Activated CD8-positive, alpha-beta memory T cell treated with anti-CD3 and anti-CD28 coated beads, Interleukin-2, amount 10 ng/mL, durations not matched to agents 7 days and 5 days (primary cell): Measurements from ENCODE around the gene SLC7A6OS. TPM values are rescaled to one million over a fixed set of nuclear protein-coding genes. Genes with fewer than 3 reads are reported as not detected.

Experiments
- ATAC-seq: fragments of 150-1000 bp; cut with Tn5 transposase; one replicate; pipeline ENCODE4 v1.10.0; 2021; ENCODE audit warnings: moderate library complexity
- CTCF ChIA-PET: fragments of 350-600 bp; sonication (Branson Sonifier 250); formaldehyde crosslinking; loops from one replicate; lab custom pipeline; 2021; ENCODE audit warnings: antibody characterized with exemption; lab: Charles Lee
- DNase-seq: peaks from one replicate; pipeline ENCODE4 v3.0.0-alpha.2; 2020
- H3K27ac Mint-ChIP-seq: one replicate; pipeline ENCODE4 v1.8.0; 2021; ENCODE audit warnings: mild to moderate bottlenecking, mixed read lengths
- H3K27me3 Mint-ChIP-seq: one replicate; pipeline ENCODE4 v1.8.0; 2021; ENCODE audit warnings: mixed read lengths
- H3K36me3 Mint-ChIP-seq: one replicate; pipeline ENCODE4 v1.8.0; 2021; ENCODE audit warnings: mild to moderate bottlenecking, mixed read lengths
- H3K4me1 Mint-ChIP-seq: one replicate; pipeline ENCODE4 v1.8.0; 2021; ENCODE audit warnings: mixed read lengths
- H3K4me3 Mint-ChIP-seq: one replicate; pipeline ENCODE4 v1.8.0; 2021; ENCODE audit warnings: mild to moderate bottlenecking, moderate library complexity, mixed read lengths
- H3K9me3 Mint-ChIP-seq: one replicate; pipeline ENCODE4 v1.8.0; 2022; ENCODE audit warnings: low read depth, mixed read lengths
- total RNA-seq, 2 experiments: library from RNA; stranded (reverse); gene quantifications; one replicate each; pipeline ENCODE4 v1.2.3, GENCODE V29; 2021

SLC7A6OS gene
- total RNA-seq = 10 to 100 TPM; 29.8 to 30.8 TPM

- no peaks in the 10 kb centered on the region for H3K9me3 Mint-ChIP-seq
- ATAC-seq = peak; percentile 99
- peak; percentile 96 for DNase-seq
- H3K27ac Mint-ChIP-seq = peak within 1 kb of the TSS; percentile 85
- H3K4me1 Mint-ChIP-seq = peaks cover 52% of the 10 kb centered on the region
- no peaks in the 10 kb centered on the region for H3K27me3 Mint-ChIP-seq
- CTCF ChIA-PET = interaction anchor here (0.7 to 2.7 kb wide), 22 partner anchors 8 to 749 kb away, joined by 3 to 71 read pairs (median 4); partner anchors contain the start of genes CTCF, PLA2G15 and SLC7A6
- peaks cover 30% of the 10 kb centered on the region for H3K36me3 Mint-ChIP-seq
- peak within 1 kb of the TSS; percentile 85 for H3K4me3 Mint-ChIP-seq
These were observed at the start of gene SLC7A6OS, which contains the start of gene PRMT7 for GRCh38 chr16:68310774-68311511. Gene SLC7A6OS, minus strand, starts transcription at chr16:68310946. Its CDS starts 20 bp downstream, at chr16:68310926. Gene PRMT7, plus strand, starts transcription at chr16:68311019. Its CDS starts 4,961 bp downstream, at chr16:68315980.

GRCh38 chr16:68359398-68360191, 48.8 kb upstream of the SLC7A6OS start:
- CTCF ChIA-PET = interaction anchor here (0.8 to 2.3 kb wide), 3 partner anchors 10 to 98 kb away, joined by 3 to 15 read pairs (median 4); no protein-coding TSS in a partner anchor
- H3K36me3 Mint-ChIP-seq = peaks cover 31% of the 10 kb centered on the region
- no peak overlapping the region for H3K27ac Mint-ChIP-seq
- H3K4me1 Mint-ChIP-seq = peaks cover 37% of the 10 kb centered on the region
- no peak overlapping the region for H3K4me3 Mint-ChIP-seq
- DNase-seq = no peak
- H3K27me3 Mint-ChIP-seq = peaks cover 3% of the 10 kb centered on the region
- no peaks in the 10 kb centered on the region for H3K9me3 Mint-ChIP-seq
- ATAC-seq = no peak

GRCh38 chr16:68358951-68359350, 48.2 kb upstream of the SLC7A6OS start:
- CTCF ChIA-PET = interaction anchor here (2.3 kb wide), 1 partner anchor 10 kb away, joined by 15 read pairs; no protein-coding TSS in a partner anchor
- no peak for DNase-seq
- Mint-ChIP-seq H3K36me3 (peaks cover 37% of the 10 kb centered on the region), H3K4me1 (peaks cover 37% of the 10 kb centered on the region), H3K4me3 (no peak overlapping the region), H3K27ac (no peak overlapping the region), H3K27me3 (no peaks in the 10 kb centered on the region), H3K9me3 (no peaks in the 10 kb centered on the region)
- ATAC-seq = no peak

GRCh38 chr16:68357923-68358322, 47.2 kb upstream of the SLC7A6OS start:
- H3K4me3 Mint-ChIP-seq = no peak overlapping the region

GRCh38 chr16:68357521-68357922, 46.8 kb upstream of the SLC7A6OS start:
- no peak for DNase-seq
- no peaks in the 10 kb centered on the region for H3K27me3 Mint-ChIP-seq
- peaks cover 37% of the 10 kb centered on the region for H3K4me1 Mint-ChIP-seq
- ATAC-seq = no peak
- no peak overlapping the region for H3K4me3 Mint-ChIP-seq
- peaks cover 46% of the 10 kb centered on the region for H3K36me3 Mint-ChIP-seq
- no peak overlapping the region for H3K27ac Mint-ChIP-seq
- CTCF ChIA-PET = interaction anchor here (0.8 to 3.8 kb wide), 6 partner anchors 11 to 164 kb away, joined by 3 to 48 read pairs (median 9); partner anchors contain the start of gene SLC7A6
- no peaks in the 10 kb centered on the region for H3K9me3 Mint-ChIP-seq

More at GRCh38 chr16:68357923-68358322, 47.2 kb upstream of the SLC7A6OS start:
- DNase-seq (no peak), ATAC-seq (no peak)
- Mint-ChIP-seq H3K4me1 (peaks cover 37% of the 10 kb centered on the region), H3K36me3 (peaks cover 44% of the 10 kb centered on the region), H3K27me3 (no peaks in the 10 kb centered on the region), H3K27ac (no peak overlapping the region), H3K9me3 (no peaks in the 10 kb centered on the region)
- CTCF ChIA-PET = interaction anchor here (0.8 to 3.8 kb wide), 6 partner anchors 11 to 163 kb away, joined by 3 to 48 read pairs (median 9); partner anchors contain the start of gene SLC7A6

- CTCF ChIA-PET = interaction anchor here (0.7 to 3.8 kb wide), 11 partner anchors 12 to 164 kb away, joined by 3 to 48 read pairs (median 8); partner anchors contain the start of genes PRMT7, SLC7A6 and SLC7A6OS
- DNase-seq (no peak), ATAC-seq (no peak)
- H3K9me3 Mint-ChIP-seq = no peaks in the 10 kb centered on the region
- peaks cover 37% of the 10 kb centered on the region for H3K4me1 Mint-ChIP-seq
- peak overlapping the region; percentile 69 for H3K27ac Mint-ChIP-seq
- H3K4me3 Mint-ChIP-seq = peak overlapping the region; percentile 32
- no peaks in the 10 kb centered on the region for H3K27me3 Mint-ChIP-seq
- peaks cover 51% of the 10 kb centered on the region for H3K36me3 Mint-ChIP-seq
These were observed 46.2 kb upstream of the SLC7A6OS start for GRCh38 chr16:68356919-68357286.

- Mint-ChIP-seq H3K4me3 (peak overlapping the region; percentile 32), H3K27ac (peak overlapping the region; percentile 69), H3K36me3 (peaks cover 55% of the 10 kb centered on the region), H3K4me1 (peaks cover 37% of the 10 kb centered on the region), H3K9me3 (no peaks in the 10 kb centered on the region), H3K27me3 (no peaks in the 10 kb centered on the region)
- peak; percentile 84 for ATAC-seq
- CTCF ChIA-PET = interaction anchor here (0.7 to 3.8 kb wide), 21 partner anchors 8 to 165 kb away, joined by 3 to 48 read pairs (median 4); partner anchors contain the start of genes PRMT7, SLC7A6 and SLC7A6OS
- DNase-seq = peak; percentile 95
These were observed 45.6 kb upstream of the SLC7A6OS start for GRCh38 chr16:68356249-68356918.

- Mint-ChIP-seq H3K4me3 (no peak overlapping the region), H3K27ac (peak overlapping the region; percentile 19), H3K36me3 (peaks cover 57% of the 10 kb centered on the region), H3K9me3 (no peaks in the 10 kb centered on the region), H3K27me3 (no peaks in the 10 kb centered on the region), H3K4me1 (peaks cover 39% of the 10 kb centered on the region)
- no peak for DNase-seq
- peak; percentile 9 for ATAC-seq
- CTCF ChIA-PET = interaction anchor here (1.0 to 3.8 kb wide), 16 partner anchors 8 to 155 kb away, joined by 3 to 48 read pairs (median 4); partner anchors contain the start of gene SLC7A6
These were observed 44.9 kb upstream of the SLC7A6OS start for GRCh38 chr16:68355447-68356248.

- no peaks in the 10 kb centered on the region for H3K9me3 Mint-ChIP-seq
- ATAC-seq = no peak
These were observed 44.1 kb upstream of the SLC7A6OS start for GRCh38 chr16:68354816-68355215.

GRCh38 chr16:68353366-68353765, 42.6 kb upstream of the SLC7A6OS start:
- Mint-ChIP-seq H3K9me3 (no peaks in the 10 kb centered on the region), H3K36me3 (peaks cover 68% of the 10 kb centered on the region)

More at GRCh38 chr16:68354816-68355215, 44.1 kb upstream of the SLC7A6OS start:
- Mint-ChIP-seq H3K36me3 (peaks cover 58% of the 10 kb centered on the region), H3K4me3 (no peak overlapping the region), H3K27ac (peak overlapping the region; percentile 19), H3K27me3 (no peaks in the 10 kb centered on the region), H3K4me1 (peaks cover 40% of the 10 kb centered on the region)
- CTCF ChIA-PET = interaction anchor here (1.2 to 3.8 kb wide), 7 partner anchors 9 to 41 kb away, joined by 3 to 48 read pairs (median 5); no protein-coding TSS in a partner anchor
- no peak for DNase-seq

GRCh38 chr16:68351991-68352431, 41.3 kb upstream of the SLC7A6OS start:
- ATAC-seq (no peak), DNase-seq (no peak)
- Mint-ChIP-seq H3K4me1 (peaks cover 31% of the 10 kb centered on the region), H3K4me3 (no peak overlapping the region), H3K27ac (no peak overlapping the region), H3K27me3 (no peaks in the 10 kb centered on the region), H3K36me3 (peaks cover 68% of the 10 kb centered on the region), H3K9me3 (no peaks in the 10 kb centered on the region)
- CTCF ChIA-PET = interaction anchor here (1.0 kb wide), 1 partner anchor 41 kb away, joined by 3 read pairs; the partner anchor contains the start of genes PRMT7 and SLC7A6OS

More at GRCh38 chr16:68353366-68353765, 42.6 kb upstream of the SLC7A6OS start:
- CTCF ChIA-PET = interaction anchor here (0.7 to 1.1 kb wide), 2 partner anchors 15 to 34 kb away, joined by 3 read pairs; no protein-coding TSS in a partner anchor
- no peak for DNase-seq
- Mint-ChIP-seq H3K27me3 (no peaks in the 10 kb centered on the region), H3K4me1 (peaks cover 36% of the 10 kb centered on the region), H3K27ac (no peak overlapping the region), H3K4me3 (no peak overlapping the region)
- no peak for ATAC-seq
